T-helper 1 cell (primary cell): ENCODE measurements around the gene NPW.
"Not testable (repeated sequence)": the region's sequence is repeated elsewhere in the genome, so short reads cannot be mapped to it uniquely, and the experiment has no call there.

ENCODE experiments used
- DNase-seq, 5 donors: peaks; one replicate each; pipeline ENCODE4 v3.0.0-alpha.2; 2012 to 2020

The NPW gene

DNA sequence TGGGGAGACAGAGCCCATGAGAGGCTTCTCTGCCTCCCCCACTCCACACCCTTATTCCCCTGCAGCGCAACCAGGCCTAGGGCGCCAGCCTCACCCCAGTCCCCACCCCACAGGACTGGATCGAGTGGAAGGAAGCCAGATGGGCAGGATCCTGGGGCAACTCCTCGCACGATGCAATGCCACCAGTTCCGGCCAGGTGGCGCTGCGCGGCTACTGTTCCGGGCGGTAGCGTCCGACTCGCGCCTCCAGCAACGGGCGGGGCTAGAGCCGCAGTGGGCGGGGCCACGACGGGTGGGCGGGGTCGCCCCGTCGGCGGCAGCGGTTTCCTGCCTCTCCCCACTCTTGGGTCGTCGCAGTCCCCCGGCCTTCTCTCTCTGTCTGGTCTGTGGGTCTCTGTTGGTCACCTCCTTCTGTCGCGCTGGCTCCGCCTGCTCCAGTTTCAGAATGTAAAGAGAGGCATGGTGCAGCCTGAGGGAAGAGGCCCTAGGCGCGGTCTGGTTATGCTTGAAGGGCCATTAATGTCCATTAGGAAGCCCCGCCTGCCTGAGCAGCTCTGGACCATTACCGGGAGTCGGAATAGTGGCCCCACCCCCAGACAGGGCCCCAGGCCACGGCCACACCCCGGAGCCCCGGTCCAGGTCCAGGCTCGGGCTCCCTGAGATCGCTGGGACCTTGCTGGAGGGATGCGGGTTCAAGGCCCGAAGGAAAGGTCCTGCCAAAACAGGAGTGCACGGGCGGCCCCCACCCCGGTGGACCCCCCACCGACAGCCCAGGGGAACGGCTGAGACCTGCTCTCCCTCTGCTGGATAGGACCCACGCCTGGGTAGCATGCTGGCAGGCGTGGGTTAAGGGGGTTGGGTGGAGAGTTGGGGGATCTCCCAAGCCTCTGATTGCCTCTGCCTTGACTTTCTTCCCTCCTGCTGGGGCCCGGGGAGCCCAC is 3.8 kb downstream of the NPW start:
- DNase-seq: peak; percentile 89 to 94 (median 92)

DNA sequence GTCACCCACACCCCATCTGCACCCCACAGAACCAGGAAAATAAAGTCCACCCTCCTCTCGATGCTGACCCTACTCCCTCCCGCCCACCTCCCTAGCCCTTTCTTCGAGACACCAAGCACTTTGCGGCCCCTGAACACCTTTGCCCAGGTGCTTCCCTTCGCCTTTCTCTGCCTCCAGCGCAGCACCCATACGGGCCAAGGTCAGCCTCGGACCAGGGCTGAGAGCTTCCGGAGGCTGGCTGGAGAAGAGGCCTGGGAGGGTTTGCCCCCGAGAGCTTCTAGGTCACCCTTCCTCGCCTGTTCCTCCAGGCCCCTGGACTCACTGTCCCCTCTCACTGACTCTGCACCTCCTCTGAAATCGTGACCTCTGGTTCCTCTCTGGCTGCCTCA is 4.4 kb downstream of the NPW start:
- DNase-seq: no peak

DNA sequence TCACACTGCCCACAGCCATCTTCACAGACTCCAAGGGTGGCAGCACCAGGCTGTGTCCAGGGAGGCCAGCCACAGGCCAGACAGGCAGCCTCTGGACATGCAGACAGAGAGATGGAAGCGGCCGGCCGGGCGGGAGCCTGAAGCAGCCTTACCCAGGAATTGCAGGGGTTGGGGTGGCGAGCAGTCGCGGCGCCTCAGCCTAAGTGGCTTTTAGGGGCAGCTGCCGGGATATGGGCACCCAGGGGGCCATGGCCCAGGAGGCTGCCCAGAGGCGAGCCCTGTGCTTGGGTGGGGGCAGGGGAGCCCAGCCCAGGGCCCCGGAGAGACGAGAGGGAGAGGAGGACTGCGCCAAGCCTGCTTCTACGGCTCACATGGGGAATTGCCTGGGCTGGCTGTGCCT is 5.7 kb downstream of the NPW start:
- no peak for DNase-seq

DNA sequence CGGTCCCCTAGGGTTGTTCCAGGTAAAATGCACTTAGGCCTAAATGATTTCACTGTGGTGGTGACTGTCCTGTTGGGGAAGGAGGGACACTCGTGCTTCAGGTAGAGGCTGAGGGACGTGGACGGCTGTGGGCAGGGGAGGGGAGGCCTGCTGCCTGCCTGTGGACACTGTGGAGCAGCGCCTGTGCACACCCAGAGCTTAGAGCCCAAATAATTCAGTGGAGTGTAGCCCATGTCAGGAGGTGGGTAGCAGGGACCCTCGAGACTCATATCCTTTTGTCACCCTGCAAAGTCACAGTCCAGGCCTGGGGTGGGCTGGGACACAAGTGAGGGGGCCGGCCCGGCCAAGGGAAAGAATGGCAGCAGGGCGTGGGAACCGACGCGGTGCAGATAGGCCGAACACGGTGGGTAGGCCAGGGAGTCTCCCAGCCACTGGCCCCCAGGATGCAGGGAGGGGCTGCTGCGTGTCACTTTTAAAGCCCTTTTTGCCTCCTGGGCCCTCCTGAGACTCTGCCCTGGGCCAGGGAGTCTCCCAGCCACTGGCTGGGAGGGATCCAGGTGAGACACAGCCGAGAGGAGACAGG is 6.4 kb downstream of the NPW start:
- no peak for DNase-seq

DNA sequence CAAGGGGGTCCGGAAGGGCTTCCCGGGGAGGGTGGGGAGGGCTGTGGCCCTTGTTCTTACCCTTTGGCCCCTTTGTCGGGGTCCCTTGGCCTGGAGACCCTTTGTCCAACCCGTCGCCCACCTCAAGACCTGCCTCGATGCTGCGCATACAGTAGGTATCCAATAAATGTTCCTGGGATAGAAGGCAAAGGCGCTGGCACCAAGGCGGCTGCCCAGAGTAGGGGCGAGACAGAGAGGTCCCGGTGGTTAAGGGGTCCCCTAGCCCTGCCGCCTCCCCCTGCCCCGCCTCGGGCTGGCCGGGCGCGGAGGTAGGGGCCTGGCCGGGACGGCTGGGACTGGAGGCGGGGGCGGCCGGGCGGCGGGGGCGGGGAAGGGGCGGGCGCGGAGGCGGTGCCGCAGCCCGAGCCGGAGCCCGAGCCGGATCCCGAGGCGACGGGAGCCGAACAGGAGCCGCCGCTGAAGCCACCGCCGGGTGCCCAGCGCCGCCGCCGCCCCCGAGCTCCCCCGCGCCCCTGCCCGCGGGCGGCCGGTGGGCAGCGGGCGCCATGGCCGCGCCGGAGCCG is 7.0 kb downstream of the NPW start, which contains the start of gene NHERF2:
TSS of gene NHERF2 (plus strand) at position 442 of the 563 bp plus-strand sequence. CDS start at position 546, 104 bp downstream.
- peak in 1 of 5 donors; percentile 42 for DNase-seq

DNA sequence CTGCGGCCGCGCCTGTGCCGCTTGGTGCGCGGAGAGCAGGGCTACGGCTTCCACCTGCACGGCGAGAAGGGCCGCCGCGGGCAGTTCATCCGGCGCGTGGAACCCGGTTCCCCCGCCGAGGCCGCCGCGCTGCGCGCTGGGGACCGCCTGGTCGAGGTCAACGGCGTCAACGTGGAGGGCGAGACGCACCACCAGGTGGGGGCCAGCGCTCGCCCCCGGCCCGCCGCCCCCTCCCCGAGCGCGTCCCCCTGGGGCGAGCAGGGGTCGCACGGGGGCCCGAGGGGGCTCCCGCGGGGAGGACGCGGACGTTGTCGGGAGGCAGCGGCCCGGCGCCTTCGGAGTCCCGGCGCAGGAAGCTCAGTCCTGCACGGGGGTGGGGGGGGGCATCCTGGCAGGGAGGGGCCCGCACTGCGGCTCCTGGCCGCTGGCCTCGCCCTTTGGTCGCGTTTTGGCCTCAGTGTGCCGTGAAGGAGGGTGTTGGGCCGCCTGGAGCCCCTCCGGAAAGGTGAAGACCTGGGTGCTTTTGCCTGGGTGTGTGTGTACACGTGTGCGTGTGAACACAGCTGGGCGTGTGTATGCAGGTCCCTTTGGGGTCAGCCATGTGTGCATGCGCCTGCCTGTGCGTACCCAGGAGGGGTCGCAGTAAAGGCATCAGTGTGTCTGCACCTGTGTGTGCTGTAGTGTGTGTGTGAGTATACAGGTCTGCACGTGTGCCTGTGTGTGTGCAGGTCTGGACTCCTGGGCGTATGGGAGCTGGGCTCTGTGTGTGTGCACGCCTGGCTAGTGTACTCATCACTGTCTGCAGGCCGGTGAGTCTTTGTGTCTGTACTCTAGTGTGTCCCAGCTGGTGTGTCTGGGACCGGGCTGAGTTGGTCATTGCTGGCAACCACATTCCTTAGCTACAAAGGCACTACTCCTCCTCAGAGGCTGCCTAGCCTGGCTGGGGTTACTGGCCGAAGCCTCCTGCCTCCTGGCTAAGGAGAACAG is 7.7 kb downstream of the NPW start:
- no peak for DNase-seq

DNA sequence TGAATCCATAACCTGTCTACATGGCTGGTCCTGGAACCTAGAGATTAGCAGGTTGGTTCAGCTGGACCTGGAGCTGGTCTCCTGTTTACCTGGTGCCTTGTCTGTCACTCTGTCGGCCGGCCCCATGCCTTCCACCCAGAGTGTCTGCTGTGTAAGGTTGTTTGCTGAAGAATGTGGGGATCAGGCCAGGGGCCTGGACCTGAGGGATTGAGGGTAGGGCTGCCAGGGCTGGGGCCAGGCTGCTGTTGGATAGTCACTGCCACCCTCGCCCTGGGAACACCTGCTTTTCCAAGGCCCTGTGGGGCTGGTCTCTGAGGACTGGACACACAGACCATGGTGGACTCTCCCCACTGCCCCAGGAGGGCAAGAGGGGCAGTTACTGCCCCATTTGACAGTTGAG is 8.6 kb downstream of the NPW start:
- DNase-seq: no peak

DNA sequence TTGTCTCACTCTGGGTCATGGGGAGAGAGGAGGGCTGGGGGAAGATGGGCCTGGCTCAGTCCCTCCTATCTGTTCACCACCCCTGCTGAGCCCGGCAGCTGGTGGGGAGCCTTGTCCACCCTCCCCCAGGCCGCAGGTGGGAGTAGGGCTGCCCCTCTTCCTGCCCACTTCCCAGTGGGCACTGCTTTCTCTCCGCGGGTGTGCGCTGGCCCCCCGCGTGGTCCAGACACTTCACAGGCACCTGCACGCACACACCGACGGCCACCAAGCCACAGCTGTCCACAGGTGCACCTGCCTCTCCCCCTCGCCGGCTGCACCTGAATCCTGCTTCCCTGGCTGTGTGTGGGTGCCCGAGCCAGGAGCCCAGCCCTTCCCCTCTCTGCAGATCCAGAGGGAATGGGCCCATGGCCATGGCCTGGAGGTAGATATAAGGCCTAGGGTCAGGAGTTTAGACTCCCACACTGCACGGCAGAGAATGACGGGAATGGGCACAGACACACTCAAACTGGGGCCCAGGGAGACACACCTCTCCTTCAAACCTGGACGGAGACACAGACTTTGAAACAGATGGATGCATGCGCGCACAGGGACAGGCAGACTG is 9.1 kb downstream of the NPW start:
- DNase-seq: no peak

DNA sequence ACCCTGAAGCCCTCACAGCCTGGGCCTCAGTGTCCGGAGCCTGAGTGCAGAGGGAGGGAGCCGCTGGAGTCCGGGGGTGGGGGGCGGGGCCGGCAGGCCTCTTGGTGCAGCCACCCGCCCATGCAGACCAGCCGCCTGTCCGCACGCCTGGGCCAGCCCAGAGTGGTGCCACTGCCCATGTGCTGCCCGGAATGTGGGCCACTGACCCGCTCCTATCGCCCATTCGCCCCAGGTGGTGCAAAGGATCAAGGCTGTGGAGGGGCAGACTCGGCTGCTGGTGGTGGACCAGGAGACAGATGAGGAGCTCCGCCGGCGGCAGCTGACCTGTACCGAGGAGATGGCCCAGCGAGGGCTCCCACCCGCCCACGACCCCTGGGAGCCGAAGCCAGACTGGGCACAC is 9.8 kb downstream of the NPW start:
- no peak for DNase-seq

DNA sequence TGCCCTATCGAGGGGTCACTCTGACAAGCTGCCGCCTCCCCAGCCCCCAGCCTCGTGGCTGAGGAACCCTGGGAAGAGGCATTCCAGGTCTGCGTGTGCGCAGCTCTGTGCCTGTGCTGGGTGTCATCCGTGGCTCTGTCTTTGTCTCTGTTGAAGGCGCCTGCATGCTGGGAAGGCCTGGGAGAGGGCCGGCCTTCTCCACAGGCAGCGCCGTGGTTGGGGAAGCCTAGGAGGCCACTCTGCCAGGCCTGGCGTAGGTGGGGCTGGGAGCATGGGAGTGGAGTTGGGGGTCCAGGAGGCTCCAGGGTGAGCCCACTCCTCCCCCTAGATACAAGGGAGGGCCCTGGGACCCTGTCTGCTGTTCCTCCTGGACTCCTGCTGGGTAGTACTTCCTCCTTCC is 10.5 kb downstream of the NPW start:
- DNase-seq: no peak

DNA sequence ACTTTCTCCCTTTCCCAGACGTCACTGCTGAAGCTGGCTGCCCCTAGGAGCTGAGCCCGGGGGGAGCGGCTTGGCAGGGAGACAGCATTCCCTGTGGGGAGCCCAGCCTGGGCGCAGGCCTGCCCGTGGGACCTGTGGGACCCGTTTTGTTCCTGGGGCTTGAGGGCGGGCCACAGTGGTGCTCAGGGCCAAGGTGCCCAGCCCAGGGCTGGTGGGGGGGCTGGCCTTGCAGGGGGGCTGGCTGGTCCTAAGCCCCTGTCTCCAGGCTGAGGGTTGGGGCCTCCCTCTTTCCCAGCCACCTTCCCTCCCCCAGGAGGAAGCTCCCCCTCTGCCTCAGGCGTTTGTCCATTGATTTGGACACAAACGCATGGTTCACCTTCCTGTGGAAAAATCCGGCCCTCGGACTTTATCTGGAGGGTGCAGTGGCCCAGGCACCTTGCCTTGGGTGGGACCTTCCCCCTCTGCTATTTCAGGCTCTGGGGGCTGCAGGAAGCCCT is 11.5 kb downstream of the NPW start:
- DNase-seq: no peak

DNA sequence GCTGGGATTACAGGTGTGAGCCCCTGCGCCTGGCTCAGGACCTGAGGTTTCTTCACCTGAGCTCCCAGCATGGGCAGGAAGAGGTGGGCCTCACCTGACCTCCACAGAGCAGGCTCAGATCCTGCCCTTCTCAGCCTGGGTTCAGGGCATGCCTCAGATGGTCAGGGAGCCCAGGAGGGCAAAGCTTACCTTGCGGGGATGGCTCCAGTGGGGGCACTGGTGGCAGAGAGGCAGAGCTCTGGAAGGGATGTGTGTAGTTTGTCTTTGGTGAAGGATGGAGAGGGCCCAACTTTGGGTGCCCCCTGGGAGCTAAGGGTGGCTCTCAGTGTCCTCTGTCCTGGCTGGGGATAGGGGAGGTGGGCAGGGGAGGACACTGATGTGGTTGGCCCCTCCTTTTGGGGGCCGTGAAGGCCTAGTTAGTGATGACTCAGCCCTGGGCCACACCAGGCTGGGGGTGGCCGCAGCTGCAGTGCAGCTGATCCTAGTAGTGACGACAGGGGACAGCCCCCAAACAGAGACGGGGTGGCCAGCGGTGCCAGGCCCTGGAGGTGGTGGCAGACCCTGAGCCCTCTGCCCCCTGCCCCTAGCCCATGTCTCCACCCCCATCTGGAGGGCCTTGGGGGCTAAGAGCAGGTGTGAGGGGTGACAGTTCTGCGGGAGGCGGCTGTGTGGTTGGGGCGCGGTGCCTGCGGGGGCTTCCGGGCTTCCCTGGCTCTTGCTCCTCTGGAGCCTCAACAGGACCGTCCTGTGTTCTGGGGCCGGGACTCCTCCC is 12.9 kb downstream of the NPW start:
- no peak for DNase-seq

DNA sequence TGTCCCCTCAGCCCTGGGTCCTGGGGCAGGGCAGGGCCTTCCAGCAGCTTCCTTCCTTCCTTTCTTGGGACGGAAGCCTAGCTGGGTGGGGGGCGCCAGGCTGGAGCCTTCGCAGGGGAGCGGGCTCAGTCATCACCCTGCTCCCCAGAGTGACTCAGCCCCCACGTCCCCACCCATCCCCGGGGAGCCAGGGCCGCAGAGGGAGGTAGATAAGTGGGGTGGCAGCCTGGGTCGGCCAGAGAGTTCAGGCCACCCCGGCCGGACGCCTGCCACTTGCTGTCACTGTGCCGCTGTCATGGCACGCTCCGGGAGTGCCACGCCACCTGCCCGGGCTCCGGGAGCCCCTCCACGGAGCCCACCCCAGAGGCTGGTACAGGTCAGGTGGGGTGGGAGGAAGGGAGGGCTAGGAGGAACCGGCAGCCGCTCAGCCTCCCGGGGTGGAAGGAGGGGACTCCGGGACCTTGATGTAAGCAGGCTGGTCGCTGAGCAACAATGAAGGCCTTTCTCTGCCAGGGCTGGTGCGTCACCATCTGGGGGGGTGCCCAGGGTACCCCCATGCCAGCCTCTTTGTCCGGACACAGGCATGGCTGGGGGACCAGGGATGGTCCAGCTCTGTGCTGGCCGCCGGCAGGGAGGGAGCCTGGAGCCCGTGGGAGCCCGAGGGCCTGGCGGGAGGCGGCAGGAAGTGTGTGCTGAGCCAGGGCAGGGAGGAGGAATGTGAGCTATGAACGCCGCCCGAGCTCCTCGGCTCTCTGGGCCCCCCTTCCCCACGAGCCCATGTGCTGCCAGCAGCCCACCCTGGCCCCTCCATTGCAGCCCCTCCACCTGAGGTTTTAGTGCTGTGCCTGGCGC is 13.7 kb downstream of the NPW start:
- DNase-seq: no peak

DNA sequence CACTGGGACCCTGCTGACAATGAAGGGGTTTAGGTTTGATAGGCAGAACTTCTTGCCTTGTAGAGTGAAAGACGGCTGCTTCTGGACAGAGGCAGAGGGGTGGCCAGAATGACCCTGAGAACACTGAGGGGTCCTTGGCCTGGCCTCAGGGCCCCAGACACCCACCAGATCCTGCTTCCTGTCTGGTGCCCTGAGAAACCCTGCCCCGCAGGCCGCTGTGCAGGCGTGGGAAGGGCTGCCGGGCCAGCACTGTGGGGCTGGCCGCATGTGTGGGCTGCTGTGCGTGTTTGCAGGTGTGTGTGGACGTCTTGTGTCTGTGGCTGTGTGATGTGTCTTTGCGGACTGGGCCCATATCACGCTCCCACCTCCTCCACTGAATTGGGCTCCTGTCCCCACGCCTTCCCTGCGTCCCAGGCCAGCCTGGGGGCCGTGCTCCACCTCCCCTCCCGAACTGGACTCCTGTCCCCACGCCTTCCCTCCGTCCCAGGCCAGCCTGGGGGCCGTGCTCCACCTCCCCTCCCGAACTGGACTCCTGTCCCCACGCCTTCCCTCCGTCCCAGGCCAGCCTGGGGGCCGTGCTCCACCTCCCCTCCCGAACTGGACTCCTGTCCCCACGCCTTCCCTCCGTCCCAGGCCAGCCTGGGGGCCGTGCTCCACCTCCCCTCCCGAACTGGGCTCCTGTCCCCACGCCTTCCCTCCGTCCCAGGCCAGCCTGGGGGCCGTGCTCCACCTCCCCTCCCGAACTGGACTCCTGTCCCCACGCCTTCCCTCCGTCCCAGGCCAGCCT is 14.5 kb downstream of the NPW start:
- DNase-seq: not testable (repeated sequence)

DNA sequence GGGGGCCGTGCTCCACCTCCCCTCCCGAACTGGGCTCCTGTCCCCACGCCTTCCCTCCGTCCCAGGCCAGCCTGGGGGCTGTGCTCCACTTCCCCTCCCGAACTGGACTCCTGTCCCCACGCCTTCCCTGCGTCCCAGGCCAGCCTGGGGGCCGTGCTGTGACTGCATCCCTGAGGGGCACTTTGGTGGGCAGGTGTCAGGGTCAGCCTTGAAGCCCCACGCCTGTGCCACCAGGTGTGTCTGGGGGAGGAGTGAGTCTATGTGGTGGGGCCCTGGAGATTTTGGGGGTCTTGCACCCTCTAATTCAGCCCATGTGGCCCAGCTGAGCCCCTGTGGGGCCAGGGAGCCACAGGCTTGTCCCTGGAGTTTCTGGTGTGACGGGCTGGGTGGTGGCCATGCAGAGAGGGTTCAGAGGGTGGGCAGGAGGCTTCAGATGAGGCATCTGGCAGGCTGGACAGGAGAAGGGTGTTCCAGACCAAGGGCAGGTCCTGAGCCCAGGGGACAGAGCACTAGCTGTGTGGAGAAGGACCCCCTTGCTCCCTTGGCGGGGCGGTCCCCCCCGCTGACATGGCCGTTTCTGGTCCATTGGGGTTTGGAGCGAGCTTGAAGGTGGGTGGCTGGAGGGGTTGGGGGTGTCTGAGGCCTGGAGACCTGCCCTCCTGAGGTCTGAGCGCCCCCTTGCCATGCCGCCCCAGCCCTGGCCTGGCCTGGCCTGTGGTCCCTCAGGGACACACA is 15.3 kb downstream of the NPW start:
- no peak for DNase-seq

DNA sequence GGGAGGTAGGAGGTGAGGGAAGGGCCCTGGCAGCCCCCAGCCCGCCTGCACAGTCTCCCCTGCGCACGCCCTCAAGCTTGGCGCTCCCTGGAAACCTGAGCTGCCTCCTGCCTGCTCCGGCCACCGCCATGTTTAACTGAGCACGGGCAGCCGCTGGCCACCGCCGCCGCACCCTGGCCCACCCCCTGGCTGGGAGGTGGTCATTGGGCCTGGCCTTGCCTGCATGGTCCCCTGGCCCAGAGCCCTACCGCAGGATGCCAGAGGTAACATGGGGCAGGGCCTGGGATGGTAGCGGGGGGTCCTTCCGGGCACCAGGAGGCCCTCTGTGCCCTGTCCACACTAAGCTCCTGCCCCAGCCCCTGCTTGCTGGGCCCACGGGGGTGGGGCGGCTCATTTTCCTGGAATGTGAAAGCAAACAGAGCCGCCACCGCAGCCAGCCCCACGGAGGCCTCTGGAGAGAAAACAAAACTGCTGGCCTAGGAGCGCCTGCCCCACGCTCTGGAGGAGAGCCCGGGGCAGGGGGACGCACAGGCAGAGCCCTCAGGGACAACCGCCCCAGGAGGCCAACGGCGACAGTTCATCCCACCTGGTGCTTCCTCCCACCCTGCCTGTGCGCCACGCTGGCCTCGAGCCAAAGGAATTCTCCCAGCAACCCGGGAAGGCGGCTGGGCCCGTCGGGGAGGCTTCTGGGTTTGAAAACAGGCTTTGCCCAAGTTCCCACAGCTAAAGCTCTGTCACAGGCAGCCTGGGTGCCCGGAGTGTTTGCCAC is 16.0 kb downstream of the NPW start:
- DNase-seq: no peak

DNA sequence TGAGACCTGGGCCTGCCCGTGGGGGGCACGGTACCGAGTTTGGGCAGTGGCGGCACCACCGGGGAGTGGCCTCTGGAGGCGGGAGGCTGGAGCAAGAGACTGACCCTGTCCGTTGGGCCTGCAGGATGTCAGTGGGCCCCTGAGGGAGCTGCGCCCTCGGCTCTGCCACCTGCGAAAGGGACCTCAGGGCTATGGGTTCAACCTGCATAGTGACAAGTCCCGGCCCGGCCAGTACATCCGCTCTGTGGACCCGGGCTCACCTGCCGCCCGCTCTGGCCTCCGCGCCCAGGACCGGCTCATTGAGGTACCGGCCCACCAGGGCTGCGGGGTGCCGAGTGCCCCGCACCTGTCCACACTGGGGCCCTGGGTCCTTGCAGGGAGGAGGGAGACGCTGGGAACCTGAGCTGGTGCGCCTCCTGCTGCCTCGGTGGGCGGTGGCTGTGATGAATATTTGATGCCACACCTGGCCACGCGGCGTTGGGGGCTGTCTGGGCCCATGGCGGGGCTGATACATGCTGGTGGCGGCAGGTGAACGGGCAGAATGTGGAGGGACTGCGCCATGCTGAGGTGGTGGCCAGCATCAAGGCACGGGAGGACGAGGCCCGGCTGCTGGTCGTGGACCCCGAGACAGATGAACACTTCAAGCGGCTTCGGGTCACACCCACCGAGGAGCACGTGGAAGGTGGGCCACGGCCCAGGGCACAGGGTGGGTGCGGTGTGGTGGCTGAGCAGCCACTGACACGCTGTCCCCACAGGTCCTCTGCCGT is 16.8 kb downstream of the NPW start:
- DNase-seq: no peak
